GM19397 (cell line): ENCODE measurements around the gene TSPEAR.
"Not testable (repeated sequence)": the region's sequence is repeated elsewhere in the genome, so short reads cannot be mapped to it uniquely, and the experiment has no call there.

Source experiments
- ATAC-seq: cut with Tn5 transposase; IDR thresholded peaks from one replicate; pipeline ENCODE4 v1.9.1; 2021; ENCODE audit warnings: mild to moderate bottlenecking, moderate library complexity; ENCODE audit not compliant: unreplicated experiment

The TSPEAR gene

GRCh38 chr21:44592446-44593311 is 118.7 kb downstream of the TSPEAR start, which contains the start of gene KRTAP10-6:
TSS of gene KRTAP10-6 (minus strand) at chr21:44592505. CDS start at chr21:44592484, 21 bp downstream.
- ATAC-seq: no peak

GRCh38 chr21:44591801-44592130 is 119.6 kb downstream of the TSPEAR start:
- ATAC-seq: not testable (repeated sequence)

GRCh38 chr21:44590897-44591800 is 120.2 kb downstream of the TSPEAR start:
- not testable (repeated sequence) for ATAC-seq

- no peak for ATAC-seq
Observed at GRCh38 chr21:44590311-44590721, 121.1 kb downstream of the TSPEAR start.

GRCh38 chr21:44589586-44590305 is 121.6 kb downstream of the TSPEAR start:
- no peak for ATAC-seq

GRCh38 chr21:44589094-44589493 is 122.3 kb downstream of the TSPEAR start:
- no peak for ATAC-seq

GRCh38 chr21:44585892-44586291 is 125.5 kb downstream of the TSPEAR start:
- no peak for ATAC-seq

GRCh38 chr21:44583800-44584147 is 127.6 kb downstream of the TSPEAR start:
- no peak for ATAC-seq

- ATAC-seq: no peak
Observed at GRCh38 chr21:44583089-44583799, 128.1 kb downstream of the TSPEAR start.

- no peak for ATAC-seq
Observed at GRCh38 chr21:44582055-44582454, 129.3 kb downstream of the TSPEAR start.

GRCh38 chr21:44581158-44581557 is 130.2 kb downstream of the TSPEAR start:
- no peak for ATAC-seq

GRCh38 chr21:44580231-44580821 is 131.0 kb downstream of the TSPEAR start, which contains the start of gene KRTAP10-5:
TSS of gene KRTAP10-5 (minus strand) at chr21:44580604. CDS start at chr21:44580578, 26 bp downstream.
- not testable (repeated sequence) for ATAC-seq

- no peak for ATAC-seq
Observed at GRCh38 chr21:44579833-44580144, 131.6 kb downstream of the TSPEAR start.

- no peak for ATAC-seq
Observed at GRCh38 chr21:44579056-44579832, 132.1 kb downstream of the TSPEAR start.

- no peak for ATAC-seq
Observed at GRCh38 chr21:44578371-44579055, 132.9 kb downstream of the TSPEAR start.

GRCh38 chr21:44576025-44576420 is 135.3 kb downstream of the TSPEAR start:
- ATAC-seq: no peak

- no peak for ATAC-seq
Observed at GRCh38 chr21:44575307-44576024, 135.9 kb downstream of the TSPEAR start.
